H1 (cell line): ENCODE data around the gene NEDD9. TPM values are rescaled to one million over a fixed set of nuclear protein-coding genes. Genes with fewer than 3 reads are reported as not detected.

Experiments used
- BACH1 ChIP-seq: IDR thresholded peaks from 2 replicates; pipeline ENCODE4 v1.6.1; 2012; ENCODE audit warnings: low read length, improper control_type of control experiment
- GABPA ChIP-seq: IDR thresholded peaks from 2 replicates; pipeline ENCODE4 v1.6.1; 2011; ENCODE audit warnings: mild to moderate bottlenecking, low read length, moderate library complexity, borderline replicate concordance; ENCODE audit not compliant: insufficient read depth
- GTF2F1 ChIP-seq: IDR thresholded peaks from 2 replicates; pipeline ENCODE4 v1.6.1; 2012; ENCODE audit warnings: low read depth, low read length, improper control_type of control experiment, borderline replicate concordance
- SP2 ChIP-seq: IDR thresholded peaks from 2 replicates; pipeline ENCODE4 v1.6.1; 2012; ENCODE audit warnings: mild to moderate bottlenecking, low read length, inconsistent platforms
- TBP ChIP-seq: IDR thresholded peaks from 2 replicates; pipeline ENCODE4 v1.6.1; 2011; ENCODE audit warnings: low read depth, low read length, improper control_type of control experiment
- polyA plus RNA-seq, 7 experiments: library from polyadenylated mRNA; depleted of rRNA in 3 of 7; stranded (reverse) in 5 of 7; unstranded in 2 of 7; fragments of >200 nt in 5 of 7; fragments of 200-250 nt in 2 of 7; gene quantifications; 1 replicate in 5 of 7; 2 replicates in 1 of 7; 4 replicates in 1 of 7; pipeline versions ENCODE4 v1.2.1 to v1.2.3, GENCODE V29; 2011 to 2013; ENCODE audit warnings: missing spikeins in 2 of 7, mixed read lengths in 2 of 7
- total RNA-seq: library from RNA; stranded (reverse); fragmentation: NEBNext Ultra II Directional; extraction: Animal tissue kit (Norgen Biotek cat#: 25700); gene quantifications from 2 replicates; pipeline ENCODE4 v1.2.1, GENCODE V29; 2021
- TF ChIP-seq, protein P1 (sequence below): IDR thresholded peaks from 2 replicates; pipeline ENCODE4 v1.6.1; 2012; ENCODE audit warnings: low read length, inconsistent platforms
- TF ChIP-seq, protein P2 (sequence below): IDR thresholded peaks from 2 replicates; pipeline ENCODE4 v1.6.1; 2011; ENCODE audit warnings: low read depth, mild to moderate bottlenecking, low read length; ENCODE audit not compliant: insufficient read depth

Gene NEDD9
- total and polyA plus RNA-seq, 2 of the 8 experiments (the other 6 are each of a cell fraction or from before 2014, with no cell fraction given): 3.6 to 12.0 TPM

DNA sequence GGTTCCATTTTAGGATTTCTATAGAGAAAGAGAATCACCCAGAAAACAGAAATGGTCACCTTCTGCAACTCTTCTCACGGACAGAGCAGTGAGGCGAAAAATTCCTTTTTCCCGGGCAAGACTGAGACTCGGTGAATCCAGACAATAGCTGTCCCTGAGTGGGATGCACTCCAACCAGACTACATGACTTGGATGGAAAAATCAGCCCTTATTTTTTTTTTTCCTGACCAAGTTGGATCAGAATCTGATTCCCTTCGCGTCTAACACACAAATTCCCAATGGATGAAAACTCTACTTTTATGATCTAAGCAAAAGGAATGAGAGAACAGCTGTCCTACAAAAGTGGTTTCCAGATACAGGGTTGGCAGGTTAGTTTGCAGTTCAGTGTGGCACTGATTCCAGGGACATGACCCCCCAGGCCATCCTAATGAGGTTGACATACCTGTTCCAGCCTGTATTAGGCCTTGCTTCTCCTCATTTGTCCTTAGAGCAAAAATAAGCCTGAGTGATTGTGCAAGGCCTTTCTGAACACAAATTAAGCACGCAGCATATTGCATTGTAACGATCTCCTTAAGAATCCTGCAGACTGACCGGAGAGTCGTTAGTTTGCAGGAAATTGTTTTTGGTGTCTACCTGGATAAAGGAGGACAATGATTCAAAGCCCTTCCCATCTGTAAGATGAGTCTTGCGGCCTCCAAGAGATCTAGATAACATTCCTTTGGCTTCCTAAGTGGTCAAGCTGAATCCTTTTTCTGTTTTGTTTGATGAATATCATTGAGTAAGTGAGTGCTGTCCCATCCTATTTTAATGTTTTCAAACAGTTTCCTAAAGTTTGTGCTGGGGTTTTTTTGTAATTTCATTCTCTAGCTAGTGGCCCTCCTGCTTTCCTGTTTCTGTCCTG is 1.5 kb upstream of the NEDD9 start (continued):
- TF ChIP-seq TBP (no peak), SP2 (no peak), BACH1 (no peak), GABPA (no peak), GTF2F1 (no peak)
- TF ChIP-seq, protein P1, sequence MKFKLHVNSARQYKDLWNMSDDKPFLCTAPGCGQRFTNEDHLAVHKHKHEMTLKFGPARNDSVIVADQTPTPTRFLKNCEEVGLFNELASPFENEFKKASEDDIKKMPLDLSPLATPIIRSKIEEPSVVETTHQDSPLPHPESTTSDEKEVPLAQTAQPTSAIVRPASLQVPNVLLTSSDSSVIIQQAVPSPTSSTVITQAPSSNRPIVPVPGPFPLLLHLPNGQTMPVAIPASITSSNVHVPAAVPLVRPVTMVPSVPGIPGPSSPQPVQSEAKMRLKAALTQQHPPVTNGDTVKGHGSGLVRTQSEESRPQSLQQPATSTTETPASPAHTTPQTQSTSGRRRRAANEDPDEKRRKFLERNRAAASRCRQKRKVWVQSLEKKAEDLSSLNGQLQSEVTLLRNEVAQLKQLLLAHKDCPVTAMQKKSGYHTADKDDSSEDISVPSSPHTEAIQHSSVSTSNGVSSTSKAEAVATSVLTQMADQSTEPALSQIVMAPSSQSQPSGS: no peak
- TF ChIP-seq, protein P2, sequence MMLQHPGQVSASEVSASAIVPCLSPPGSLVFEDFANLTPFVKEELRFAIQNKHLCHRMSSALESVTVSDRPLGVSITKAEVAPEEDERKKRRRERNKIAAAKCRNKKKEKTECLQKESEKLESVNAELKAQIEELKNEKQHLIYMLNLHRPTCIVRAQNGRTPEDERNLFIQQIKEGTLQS: no peak
